Left hindlimb (tissue), 1 donor: ENCODE data around the gene PRDM16.
A peak's percentile ranks its signal among the peaks of the same experiment; 100 is the strongest.

ENCODE experiments used
- DNase-seq: peaks from one replicate; pipeline ENCODE4 v3.0.0-alpha.2; 2018

Gene PRDM16

GRCh38 chr1:3423896-3424611, 355.1 kb downstream of the PRDM16 start:
- no peak for DNase-seq

GRCh38 chr1:3425486-3426215, 356.6 kb downstream of the PRDM16 start:
- no peak for DNase-seq

DNA sequence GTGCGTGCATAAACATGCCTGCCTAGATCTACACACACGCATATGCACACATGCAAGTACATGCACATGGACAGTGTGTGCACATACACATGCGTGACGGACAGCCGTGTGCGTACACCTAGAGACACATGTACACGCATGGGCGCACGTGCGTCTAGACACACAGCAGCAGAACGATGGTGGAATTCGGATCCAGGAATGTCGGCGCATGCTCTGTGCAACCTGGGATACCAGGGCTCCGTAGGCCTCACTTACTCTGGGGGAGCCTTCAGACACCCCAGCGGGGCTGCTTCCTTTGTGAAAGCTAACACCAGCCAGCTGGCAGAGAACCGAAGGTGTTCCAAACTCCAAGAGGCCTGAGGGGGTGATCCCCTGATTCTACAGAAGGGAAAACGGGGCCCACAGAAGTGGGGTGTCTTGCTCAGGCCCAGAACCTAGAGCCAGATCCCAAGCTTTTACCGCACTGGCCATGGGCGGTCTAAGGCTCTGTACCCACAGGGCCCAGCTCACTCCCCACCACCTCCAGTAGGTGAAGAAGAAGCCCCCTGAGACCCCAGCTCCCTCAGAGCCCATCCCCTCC, 358.0 kb downstream of the PRDM16 start:
- no peak for DNase-seq

DNA sequence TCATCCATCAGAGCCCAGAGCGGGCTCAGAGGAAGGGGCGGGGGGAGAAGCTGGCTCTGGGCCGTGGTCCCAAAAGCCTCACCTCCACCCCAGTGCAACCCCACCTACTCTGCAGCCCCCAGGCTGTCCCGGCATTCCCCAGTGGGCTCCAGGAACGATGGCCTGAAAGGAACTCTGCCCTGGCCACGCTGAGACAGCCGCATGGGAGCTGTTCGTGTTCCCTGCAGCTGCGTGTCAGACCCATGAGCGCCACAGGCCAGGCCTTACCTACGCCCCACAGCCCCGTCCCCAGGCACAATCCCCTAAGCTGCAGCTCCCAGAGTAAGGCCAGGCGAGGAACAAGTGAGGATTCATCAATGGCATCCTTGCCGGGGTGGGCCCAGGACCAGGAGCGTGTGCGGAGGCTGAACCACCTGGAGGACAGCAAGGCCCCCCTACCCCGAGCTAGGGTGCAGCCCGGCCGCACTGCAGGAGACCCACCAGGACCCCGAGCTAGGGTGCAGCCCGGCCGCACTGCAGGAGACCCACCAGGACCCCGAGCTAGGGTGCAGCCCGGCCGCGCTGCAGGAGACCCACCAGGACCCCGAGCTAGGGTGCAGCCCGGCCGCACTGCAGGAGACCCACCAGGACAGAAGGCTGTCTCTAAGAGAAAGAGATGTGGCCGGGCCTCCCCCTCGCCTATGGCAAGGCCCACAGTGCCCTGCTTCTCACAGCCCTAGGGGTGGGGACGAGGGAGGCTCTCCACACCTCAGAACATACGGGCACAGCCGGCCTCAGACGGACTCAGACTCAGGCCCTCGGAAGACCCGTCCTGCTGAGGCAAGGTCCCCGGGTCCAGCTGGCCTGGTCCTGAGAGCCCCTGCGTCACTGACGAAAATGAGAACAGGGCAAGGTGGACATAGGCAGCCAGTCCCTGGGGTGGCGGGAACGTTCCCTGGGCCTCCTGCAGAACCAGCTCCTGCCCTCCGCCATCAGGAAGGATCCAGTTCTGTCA, 359.0 kb downstream of the PRDM16 start:
- DNase-seq, result no peak

GRCh38 chr1:3428899-3429298, 359.9 kb downstream of the PRDM16 start:
- no peak for DNase-seq

GRCh38 chr1:3429320-3429719, 360.3 kb downstream of the PRDM16 start:
- peak; percentile 15 for DNase-seq

DNA sequence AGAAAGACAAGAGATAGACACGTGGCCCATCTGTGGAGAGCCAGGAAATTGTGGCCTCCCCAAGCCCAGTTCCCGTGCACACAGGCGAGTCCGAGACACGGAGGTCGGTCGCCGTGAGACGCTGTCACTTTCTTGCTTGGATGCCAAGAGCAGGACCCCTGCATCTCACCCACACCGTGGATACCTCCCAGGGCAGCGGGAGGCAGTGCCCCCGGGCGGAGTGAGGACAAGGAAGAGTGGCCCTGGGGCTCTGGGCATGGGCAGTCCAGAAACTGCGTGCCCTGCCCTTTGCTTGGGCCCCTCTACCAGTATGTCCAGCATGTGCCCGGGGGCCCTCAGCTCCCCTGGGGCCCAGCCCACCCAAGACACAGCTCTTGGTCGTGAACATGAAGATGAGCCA, 360.8 kb downstream of the PRDM16 start:
- DNase-seq, result peak; percentile 12

DNA sequence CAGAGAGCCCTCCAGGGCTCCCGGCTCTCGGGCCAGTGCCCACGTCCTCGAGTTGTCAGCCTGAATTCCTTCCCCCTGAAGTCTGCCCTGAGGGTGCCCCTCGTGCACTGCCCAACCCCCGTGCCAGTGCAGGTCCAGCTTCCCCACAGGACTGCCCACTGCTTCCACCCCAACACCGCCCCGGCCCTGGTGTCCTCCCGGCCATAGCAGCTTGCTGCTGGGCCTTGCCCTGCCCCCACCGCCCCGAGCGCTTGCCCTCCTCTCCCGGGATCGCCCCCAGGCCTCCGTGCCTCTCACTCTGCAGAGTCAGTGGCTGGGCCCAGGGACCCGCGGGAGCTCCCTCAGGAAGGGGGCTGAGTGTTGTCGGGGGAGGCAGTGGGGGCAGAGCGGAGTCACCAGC, 361.4 kb downstream of the PRDM16 start:
- DNase-seq, result peak; percentile 32

GRCh38 chr1:3430820-3431219, 361.8 kb downstream of the PRDM16 start:
- no peak for DNase-seq

- DNase-seq, result peak; percentile 20
Measured at GRCh38 chr1:3431266-3431665, 362.3 kb downstream of the PRDM16 start.

DNA sequence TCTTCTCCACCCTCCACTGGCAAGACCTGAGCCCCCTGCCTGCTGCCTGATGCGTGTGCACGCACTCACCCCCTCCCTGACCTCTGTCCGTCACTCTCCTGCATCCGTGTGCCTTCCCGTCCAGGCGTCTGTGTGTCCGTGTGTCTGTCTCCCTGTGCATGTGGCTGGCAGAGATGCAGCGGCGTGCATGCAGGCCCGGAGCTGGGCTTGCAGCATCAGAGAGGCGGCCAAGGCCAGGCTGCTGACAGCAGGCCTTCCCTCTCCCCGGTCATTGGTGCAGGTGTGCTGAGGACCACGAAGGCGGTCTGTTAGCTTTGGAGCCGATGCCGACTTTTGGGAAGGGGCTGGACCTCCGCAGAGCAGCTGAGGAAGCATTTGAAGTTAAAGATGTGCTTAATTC, 362.7 kb downstream of the PRDM16 start:
- DNase-seq, result peak; percentile 17

DNA sequence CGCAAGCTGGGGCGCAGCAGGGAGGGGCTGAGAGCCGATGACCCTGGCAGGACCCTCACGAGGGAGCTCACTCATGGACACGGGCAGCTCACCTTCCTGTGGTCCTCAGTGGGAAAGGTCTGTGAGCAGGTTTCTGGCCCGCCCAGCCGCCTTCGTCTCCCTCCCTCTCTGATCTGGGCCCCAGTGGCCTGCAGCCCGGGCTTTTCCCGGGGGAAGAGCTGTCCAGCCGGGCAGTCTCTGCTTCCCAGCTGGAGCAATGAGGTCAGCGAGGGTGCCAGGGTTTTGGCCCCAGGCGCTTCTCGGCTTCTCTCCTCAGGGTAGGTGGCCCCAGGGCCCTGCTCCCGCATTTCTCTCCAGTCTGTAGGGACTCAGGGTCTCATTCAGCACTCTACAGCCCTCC, 363.3 kb downstream of the PRDM16 start:
- DNase-seq, result peak; percentile 18

DNA sequence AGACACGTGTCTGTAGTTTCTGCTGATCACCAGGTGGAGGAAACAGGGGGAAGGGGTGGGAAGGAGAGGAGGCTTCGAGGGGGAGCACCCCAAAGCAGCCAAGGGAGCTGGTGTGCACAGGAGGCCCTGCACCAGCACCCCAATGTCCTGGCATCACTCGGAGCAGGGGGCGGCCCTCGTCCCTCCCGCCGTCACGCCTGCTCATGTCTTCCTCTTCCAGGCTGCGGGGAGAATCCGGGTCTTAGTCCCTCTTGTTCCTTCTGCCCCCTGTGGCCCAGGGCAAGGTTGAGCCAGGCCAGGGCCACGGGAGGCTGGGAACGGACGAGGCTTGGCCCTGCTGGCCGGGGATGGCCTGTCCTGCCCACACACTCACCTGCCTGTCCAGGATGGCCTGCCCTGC, 364.1 kb downstream of the PRDM16 start:
- peak; percentile 29 for DNase-seq

DNA sequence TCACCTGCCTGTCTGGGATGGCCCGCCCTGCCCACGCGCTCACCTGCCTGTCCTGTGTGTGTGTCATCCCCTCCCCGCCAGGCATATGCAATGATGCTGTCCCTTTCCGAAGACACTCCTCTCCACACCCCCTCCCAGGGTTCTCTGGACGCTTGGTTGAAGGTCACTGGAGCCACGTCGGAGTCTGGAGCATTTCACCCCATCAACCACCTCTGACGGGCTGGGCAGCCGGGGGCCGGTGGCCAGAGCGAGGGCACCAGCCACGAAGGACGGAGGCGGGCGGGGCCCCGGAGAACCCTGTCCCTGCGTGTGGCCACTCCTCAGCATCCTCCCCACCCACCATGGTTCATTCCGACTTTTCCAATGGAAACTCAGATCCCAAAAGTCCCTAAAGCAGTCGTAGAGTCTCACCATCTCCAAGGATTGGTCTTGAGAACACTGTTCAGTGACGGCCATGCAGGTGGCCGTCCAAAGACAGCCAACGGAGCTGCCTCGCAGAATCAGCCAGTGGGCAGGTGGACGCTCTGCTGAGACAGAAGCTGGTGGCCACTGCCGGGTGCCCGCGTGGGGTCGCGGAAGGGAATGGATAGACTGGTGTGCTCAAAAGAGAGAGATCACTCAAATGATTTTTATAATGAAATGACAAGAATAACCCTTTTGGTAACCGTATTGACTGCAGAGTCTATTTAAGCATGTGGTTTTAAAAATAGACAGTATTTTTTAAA, 364.8 kb downstream of the PRDM16 start:
- DNase-seq, result peak; percentile 21

- DNase-seq, result peak; percentile 19
Measured at GRCh38 chr1:3434406-3435110, 365.6 kb downstream of the PRDM16 start.

GRCh38 chr1:3435666-3436065, 366.7 kb downstream of the PRDM16 start:
- peak; percentile 16 for DNase-seq

GRCh38 chr1:3436451-3436850, 367.4 kb downstream of the PRDM16 start:
- no peak for DNase-seq

DNA sequence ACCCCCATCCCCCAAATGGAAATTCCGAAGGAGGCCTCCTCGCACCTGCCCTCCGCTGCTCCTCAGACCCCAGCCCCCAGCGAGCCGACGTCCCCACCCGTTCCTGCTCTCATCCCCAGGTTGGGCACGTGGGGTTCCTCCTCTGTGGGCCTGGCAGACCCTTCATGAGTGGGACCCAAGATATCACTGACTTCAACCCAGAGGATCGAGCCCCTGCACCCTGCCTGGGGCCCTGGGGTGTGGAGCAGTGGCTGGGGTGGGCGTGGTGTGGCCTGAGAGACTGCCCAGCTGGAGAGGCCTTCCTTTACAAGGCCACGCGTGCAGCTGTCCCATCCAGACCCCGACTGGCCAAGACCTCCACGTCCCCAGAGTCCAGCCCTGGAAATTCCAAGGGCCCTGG, 367.9 kb downstream of the PRDM16 start:
- no peak for DNase-seq

DNA sequence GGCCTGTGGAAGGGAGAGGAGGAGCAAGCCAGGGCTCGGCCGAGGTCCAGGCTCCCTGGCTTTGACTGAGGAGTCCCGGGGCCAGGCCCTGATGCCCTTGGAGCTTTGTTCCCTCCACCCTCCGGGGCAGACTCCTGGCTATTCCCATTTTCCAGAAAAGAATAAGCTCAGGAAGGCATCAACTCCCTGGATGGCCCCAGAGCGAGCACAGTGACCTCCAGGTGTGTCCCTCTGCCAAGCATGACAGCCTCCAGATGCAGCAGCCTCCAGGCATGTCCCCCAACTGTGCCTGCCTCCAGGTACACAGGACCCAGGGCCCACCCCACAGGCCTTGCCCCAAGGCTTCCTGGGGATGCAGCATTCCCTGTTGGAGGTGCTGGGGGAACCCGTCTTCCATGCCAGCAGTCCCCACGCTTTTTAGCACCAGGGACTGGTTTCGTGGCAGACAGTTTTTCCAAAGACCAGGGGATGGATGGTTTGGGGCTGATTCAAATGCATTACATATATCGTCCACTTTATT, 369.7 kb downstream of the PRDM16 start:
- DNase-seq, result peak; percentile 14

GRCh38 chr1:3439346-3440299, 370.6 kb downstream of the PRDM16 start:
- DNase-seq, result peak; percentile 30
